NCI-H1105 treated with DMSO at 0.1 percent for 48 hours (cell line): Measurements from ENCODE around the gene GCHFR.

ENCODE experiments used
- DNase-seq: peaks from one replicate; lab custom pipeline; 2025; lab: John Stamatoyannopoulos, UW

The GCHFR gene

GRCh38 chr15:40775740-40776536, 12.1 kb downstream of the GCHFR start:
- no peak for DNase-seq

GRCh38 chr15:40776537-40777141, 12.8 kb downstream of the GCHFR start:
- DNase-seq = no peak

- peak; percentile 64 for DNase-seq
These were observed 18.9 kb downstream of the GCHFR start for GRCh38 chr15:40782609-40783227.

GRCh38 chr15:40785164-40785563, 21.3 kb downstream of the GCHFR start:
- no peak for DNase-seq

GRCh38 chr15:40785814-40786213, 21.9 kb downstream of the GCHFR start:
- DNase-seq = no peak

- peak; percentile 90 for DNase-seq
These were observed 23.5 kb downstream of the GCHFR start for GRCh38 chr15:40787344-40787841.

- peak; percentile 57 for DNase-seq
These were observed 24.1 kb downstream of the GCHFR start for GRCh38 chr15:40787991-40788390.

- DNase-seq = no peak
These were observed 25.3 kb downstream of the GCHFR start for GRCh38 chr15:40789119-40789518.

- DNase-seq = no peak
These were observed 26.1 kb downstream of the GCHFR start for GRCh38 chr15:40789999-40790398.

- DNase-seq = no peak
These were observed 26.9 kb downstream of the GCHFR start for GRCh38 chr15:40790718-40791117.

- DNase-seq = no peak
These were observed 28.5 kb downstream of the GCHFR start for GRCh38 chr15:40792394-40792793.

GRCh38 chr15:40793216-40793989, 29.5 kb downstream of the GCHFR start:
- no peak for DNase-seq

- no peak for DNase-seq
These were observed 32.2 kb downstream of the GCHFR start for GRCh38 chr15:40796041-40796440.

GRCh38 chr15:40796512-40796911, 32.6 kb downstream of the GCHFR start:
- no peak for DNase-seq

- DNase-seq = no peak
These were observed 35.7 kb downstream of the GCHFR start for GRCh38 chr15:40799523-40799922.

GRCh38 chr15:40803076-40803475, 39.2 kb downstream of the GCHFR start:
- no peak for DNase-seq

- no peak for DNase-seq
These were observed 39.8 kb downstream of the GCHFR start for GRCh38 chr15:40803688-40804087.

- no peak for DNase-seq
These were observed 42.8 kb downstream of the GCHFR start for GRCh38 chr15:40806672-40807027.

- peak; percentile 91 for DNase-seq
These were observed 43.4 kb downstream of the GCHFR start, which contains the start of the genes DNAJC17 and ZFYVE19 for GRCh38 chr15:40807028-40807887. TSS of gene DNAJC17 (minus strand) at chr15:40807473. CDS start at chr15:40807446, 27 bp downstream. TSS of gene ZFYVE19 (plus strand) at chr15:40807089. CDS start at chr15:40807590, 501 bp downstream.

- DNase-seq = no peak
These were observed 44.1 kb downstream of the GCHFR start for GRCh38 chr15:40807888-40808461.
